ENCODE results near the gene OCA2. TPM values are rescaled to one million over a fixed set of nuclear protein-coding genes. Genes with fewer than 3 reads are reported as not detected.

Gene OCA2
- total RNA-seq, 2 donors from 2014 or later: 0.31 TPM; not detected in 1

- Histone ChIP-seq H3K36me3 (no peaks in the 10 kb centered on the region), H3K9me3 (no peaks in the 10 kb centered on the region), H3K27me3 (no peaks in the 10 kb centered on the region), H3K27ac (no peak overlapping the region), H3K4me1 (no peaks in the 10 kb centered on the region), H3K4me3 (no peak overlapping the region)
- TF ChIP-seq, protein P1, sequence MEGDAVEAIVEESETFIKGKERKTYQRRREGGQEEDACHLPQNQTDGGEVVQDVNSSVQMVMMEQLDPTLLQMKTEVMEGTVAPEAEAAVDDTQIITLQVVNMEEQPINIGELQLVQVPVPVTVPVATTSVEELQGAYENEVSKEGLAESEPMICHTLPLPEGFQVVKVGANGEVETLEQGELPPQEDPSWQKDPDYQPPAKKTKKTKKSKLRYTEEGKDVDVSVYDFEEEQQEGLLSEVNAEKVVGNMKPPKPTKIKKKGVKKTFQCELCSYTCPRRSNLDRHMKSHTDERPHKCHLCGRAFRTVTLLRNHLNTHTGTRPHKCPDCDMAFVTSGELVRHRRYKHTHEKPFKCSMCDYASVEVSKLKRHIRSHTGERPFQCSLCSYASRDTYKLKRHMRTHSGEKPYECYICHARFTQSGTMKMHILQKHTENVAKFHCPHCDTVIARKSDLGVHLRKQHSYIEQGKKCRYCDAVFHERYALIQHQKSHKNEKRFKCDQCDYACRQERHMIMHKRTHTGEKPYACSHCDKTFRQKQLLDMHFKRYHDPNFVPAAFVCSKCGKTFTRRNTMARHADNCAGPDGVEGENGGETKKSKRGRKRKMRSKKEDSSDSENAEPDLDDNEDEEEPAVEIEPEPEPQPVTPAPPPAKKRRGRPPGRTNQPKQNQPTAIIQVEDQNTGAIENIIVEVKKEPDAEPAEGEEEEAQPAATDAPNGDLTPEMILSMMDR (IDR thresholded peaks at IDR 0.05): no peak
- no peak for DNase-seq (ENCODE audit: low spot score)
Observed at GRCh38 chr15:27993996-27994780, 104.9 kb downstream of the OCA2 start.

GRCh38 chr15:27993544-27993943 is 105.6 kb downstream of the OCA2 start:
- H3K27me3 ChIP-seq: no peaks in the 10 kb centered on the region
- H3K4me3 ChIP-seq: no peak overlapping the region
- no peaks in the 10 kb centered on the region for H3K9me3 ChIP-seq
- no peaks in the 10 kb centered on the region for H3K4me1 ChIP-seq
- no peaks in the 10 kb centered on the region for H3K36me3 ChIP-seq
- H3K27ac ChIP-seq: no peak overlapping the region
- TF ChIP-seq, protein P1 (IDR thresholded peaks at IDR 0.05): no peak
- no peak for DNase-seq (ENCODE audit: low spot score)

DNA sequence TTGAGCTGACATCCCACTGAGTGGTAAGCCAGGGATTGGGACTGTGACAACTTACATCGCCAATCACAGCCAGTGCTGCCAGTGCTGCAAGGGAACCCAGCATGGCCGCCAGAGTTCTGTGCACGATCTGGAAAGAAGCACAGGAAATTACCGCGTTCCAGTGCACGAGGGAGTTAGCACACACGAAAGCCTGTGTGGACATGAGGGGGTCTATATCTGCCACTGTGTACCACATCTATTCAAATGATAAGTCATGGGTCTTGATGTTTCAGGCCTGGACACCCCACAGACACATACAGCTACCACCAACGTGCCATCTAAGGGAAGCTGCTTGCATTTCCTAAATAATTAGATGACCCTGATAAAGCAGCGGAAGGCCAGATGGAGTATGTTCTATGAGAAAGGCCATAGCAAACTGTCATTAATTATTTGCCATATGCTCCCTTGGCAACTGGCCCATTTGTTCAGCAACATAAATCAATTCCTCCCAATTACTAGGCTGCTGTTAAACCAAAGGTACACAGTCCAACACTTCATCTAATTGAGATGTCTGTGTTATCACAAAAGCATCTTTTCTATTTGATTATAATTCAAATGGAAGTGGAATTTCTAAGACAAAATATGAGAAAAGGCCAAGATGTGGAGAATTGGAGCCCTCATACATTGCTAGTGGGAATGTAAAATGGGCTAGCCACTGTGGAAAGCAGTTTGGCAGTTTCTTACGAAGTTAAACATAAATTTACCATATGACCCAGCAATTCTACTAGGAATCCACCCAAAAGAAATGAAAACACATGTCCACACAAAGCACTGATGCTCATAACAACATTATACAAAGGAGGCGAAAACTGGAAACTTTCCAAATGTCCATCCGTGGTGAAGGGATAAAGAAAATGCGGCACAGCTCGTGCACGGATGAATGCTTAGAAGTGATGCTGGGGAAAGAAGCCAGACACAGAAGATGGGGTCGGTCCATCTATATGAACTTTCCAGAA is 108.3 kb downstream of the OCA2 start:
- H3K27ac ChIP-seq: no peak overlapping the region
- H3K9me3 ChIP-seq: no peaks in the 10 kb centered on the region
- H3K36me3 ChIP-seq: no peaks in the 10 kb centered on the region
- TF ChIP-seq, protein P1 (IDR thresholded peaks at IDR 0.05): no peak
- no peaks in the 10 kb centered on the region for H3K4me1 ChIP-seq
- DNase-seq (ENCODE audit: low spot score): no peak
- H3K27me3 ChIP-seq: no peaks in the 10 kb centered on the region
- no peak overlapping the region for H3K4me3 ChIP-seq

- Histone ChIP-seq H3K4me1 (no peaks in the 10 kb centered on the region), H3K27ac (no peak overlapping the region), H3K9me3 (no peaks in the 10 kb centered on the region), H3K4me3 (no peak overlapping the region), H3K36me3 (no peaks in the 10 kb centered on the region), H3K27me3 (no peaks in the 10 kb centered on the region)
- no peak for DNase-seq (ENCODE audit: low spot score)
- TF ChIP-seq, protein P1 (IDR thresholded peaks at IDR 0.05): no peak
Observed at GRCh38 chr15:27989838-27990237, 109.3 kb downstream of the OCA2 start.

GRCh38 chr15:27989427-27989826 is 109.7 kb downstream of the OCA2 start:
- TF ChIP-seq, protein P1 (IDR thresholded peaks at IDR 0.05): no peak
- DNase-seq (ENCODE audit: low spot score): no peak

More at GRCh38 chr15:27989427-27989826, 109.7 kb downstream of the OCA2 start:
- H3K4me3 ChIP-seq: no peak overlapping the region
- H3K4me1 ChIP-seq: no peaks in the 10 kb centered on the region
- H3K27ac ChIP-seq: no peak overlapping the region
- no peaks in the 10 kb centered on the region for H3K36me3 ChIP-seq
- H3K27me3 ChIP-seq: no peaks in the 10 kb centered on the region
- no peaks in the 10 kb centered on the region for H3K9me3 ChIP-seq

Data from right atrium auricular region (tissue), 2 donors.